ENCODE measurements around the gene CFLAR. TPM values are rescaled to one million over a fixed set of nuclear protein-coding genes. Genes with fewer than 3 reads are reported as not detected.
A peak's percentile ranks its signal among the peaks of the same experiment; 100 is the strongest.
"Not testable (repeated sequence)": the region's sequence is repeated elsewhere in the genome, so short reads cannot be mapped to it uniquely, and the experiment has no call there.

CFLAR gene
- polyA plus RNA-seq, 1 donor from 2014 or later = 1.6 TPM

DNA sequence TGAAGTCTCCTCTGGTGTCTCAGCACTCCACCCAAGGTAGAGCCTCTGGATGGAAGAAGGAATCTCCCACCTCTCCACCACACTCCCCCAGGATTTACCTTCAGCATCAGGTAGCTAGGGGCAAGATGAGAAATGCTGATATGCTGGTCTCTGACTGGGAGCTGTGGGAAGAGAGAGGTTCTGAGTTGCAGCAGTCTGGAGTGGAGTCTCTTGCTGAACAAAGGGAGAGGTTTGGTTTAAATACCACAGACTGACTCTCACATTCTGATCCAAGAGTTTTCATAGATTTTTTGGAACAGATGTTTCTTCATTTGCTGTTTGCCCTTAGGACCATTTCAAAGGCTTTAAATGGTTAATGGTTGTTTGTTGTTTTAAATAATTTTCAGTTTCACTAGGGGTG lies 1.1 kb upstream of the CFLAR start:
- Histone ChIP-seq H4K20me1 (ENCODE audit: insufficient read depth) (no peaks in the 10 kb centered on the region), H3K4me3 (ENCODE audit: low read length) (no peak overlapping the region), H3K9me2 (ENCODE audit: insufficient read depth, low read length) (no peaks in the 10 kb centered on the region), H3K79me2 (replicated peaks; ENCODE audit: insufficient read depth, low read length) (no peaks in the 10 kb centered on the region), H3K9ac (ENCODE audit: low read length) (no peak overlapping the region), H3F3A (ENCODE audit: insufficient read depth, low read length, poor library complexity, severe bottlenecking) (no peaks in the 10 kb centered on the region), H3K27ac (ENCODE audit: low read length) (no peak overlapping the region), H3K9me3 (ENCODE audit: low read length) (no peaks in the 10 kb centered on the region), H3K27me3 (ENCODE audit: insufficient read depth, low read depth, low read length) (peaks cover 10% of the 10 kb centered on the region), H3K36me3 (ENCODE audit: insufficient read depth, low read length) (no peaks in the 10 kb centered on the region), H3K4me2 (ENCODE audit: low read length) (no peak overlapping the region), H2AFZ (ENCODE audit: low read depth, low read length) (no peak overlapping the region)
- no peak for TF ChIP-seq EP300 (conservative IDR thresholded peaks at IDR 0.05; ENCODE audit: poor library complexity, severe bottlenecking)

DNA sequence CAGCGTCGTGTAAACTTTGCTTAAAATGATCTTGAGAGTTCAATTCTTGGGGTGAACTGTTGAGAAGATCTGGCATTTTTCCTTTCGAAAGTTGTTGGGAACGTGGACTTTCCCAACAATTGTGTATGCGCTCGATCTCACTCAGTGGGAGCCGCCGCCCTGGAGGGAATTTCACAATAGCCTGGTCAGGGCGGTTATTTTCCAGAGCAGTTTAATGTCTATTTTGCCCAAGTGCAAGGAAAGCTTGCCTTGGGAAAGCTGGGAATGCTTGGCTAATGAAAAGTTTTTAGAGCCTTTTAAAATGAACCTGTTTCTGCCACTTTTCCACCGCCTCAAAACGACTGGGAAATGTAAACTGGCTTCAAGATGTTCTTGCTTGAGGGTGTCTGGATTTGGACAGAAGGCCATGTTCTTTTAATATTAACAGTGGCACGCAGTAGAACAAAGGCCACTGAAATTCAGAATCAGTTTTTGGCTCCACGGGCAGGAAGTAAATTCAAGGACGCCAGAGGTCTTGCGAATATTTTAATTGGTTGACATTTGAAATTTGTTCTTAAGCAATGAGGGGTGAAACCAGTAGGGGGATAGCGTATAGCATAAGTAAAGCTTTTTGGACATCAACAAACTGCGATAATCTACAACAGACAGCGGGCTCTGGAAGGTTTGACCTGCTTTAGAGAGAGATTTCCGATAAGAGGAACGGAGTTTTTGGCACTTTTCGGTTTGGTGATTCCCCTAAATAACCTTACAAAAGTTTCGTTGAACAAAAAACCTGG lies 1.2 kb downstream of the CFLAR start:
- no peaks in the 10 kb centered on the region for H3K9me3 ChIP-seq (ENCODE audit: low read length)
- no peaks in the 10 kb centered on the region for H3F3A ChIP-seq (ENCODE audit: insufficient read depth, low read length, poor library complexity, severe bottlenecking)
- H3K4me3 ChIP-seq (ENCODE audit: low read length) = peak overlapping the region; percentile 54
- H2AFZ ChIP-seq (ENCODE audit: low read depth, low read length) = no peak overlapping the region
- H3K79me2 ChIP-seq (replicated peaks; ENCODE audit: insufficient read depth, low read length) = no peaks in the 10 kb centered on the region
- H3K9ac ChIP-seq (ENCODE audit: low read length) = no peak overlapping the region
- H3K36me3 ChIP-seq (ENCODE audit: insufficient read depth, low read length) = no peaks in the 10 kb centered on the region
- TF ChIP-seq POLR2AphosphoS5 (IDR thresholded peaks at IDR 0.05) = no peak
- TF ChIP-seq EP300 (conservative IDR thresholded peaks at IDR 0.05; ENCODE audit: poor library complexity, severe bottlenecking) = no peak
- no peak for TF ChIP-seq SMC3 (conservative IDR thresholded peaks at IDR 0.05; ENCODE audit: poor library complexity)
- TF ChIP-seq MXI1 (conservative IDR thresholded peaks at IDR 0.05; ENCODE audit: poor library complexity, severe bottlenecking) = no peak
- TF ChIP-seq, protein P1, sequence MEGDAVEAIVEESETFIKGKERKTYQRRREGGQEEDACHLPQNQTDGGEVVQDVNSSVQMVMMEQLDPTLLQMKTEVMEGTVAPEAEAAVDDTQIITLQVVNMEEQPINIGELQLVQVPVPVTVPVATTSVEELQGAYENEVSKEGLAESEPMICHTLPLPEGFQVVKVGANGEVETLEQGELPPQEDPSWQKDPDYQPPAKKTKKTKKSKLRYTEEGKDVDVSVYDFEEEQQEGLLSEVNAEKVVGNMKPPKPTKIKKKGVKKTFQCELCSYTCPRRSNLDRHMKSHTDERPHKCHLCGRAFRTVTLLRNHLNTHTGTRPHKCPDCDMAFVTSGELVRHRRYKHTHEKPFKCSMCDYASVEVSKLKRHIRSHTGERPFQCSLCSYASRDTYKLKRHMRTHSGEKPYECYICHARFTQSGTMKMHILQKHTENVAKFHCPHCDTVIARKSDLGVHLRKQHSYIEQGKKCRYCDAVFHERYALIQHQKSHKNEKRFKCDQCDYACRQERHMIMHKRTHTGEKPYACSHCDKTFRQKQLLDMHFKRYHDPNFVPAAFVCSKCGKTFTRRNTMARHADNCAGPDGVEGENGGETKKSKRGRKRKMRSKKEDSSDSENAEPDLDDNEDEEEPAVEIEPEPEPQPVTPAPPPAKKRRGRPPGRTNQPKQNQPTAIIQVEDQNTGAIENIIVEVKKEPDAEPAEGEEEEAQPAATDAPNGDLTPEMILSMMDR (IDR thresholded peaks at IDR 0.05; ENCODE audit: poor library complexity, severe bottlenecking) = no peak
- TF ChIP-seq TAF1 (IDR thresholded peaks at IDR 0.05; ENCODE audit: low read depth) = no peak
- TF ChIP-seq EZH2 (IDR thresholded peaks at IDR 0.05; ENCODE audit: borderline replicate concordance, insufficient read depth, low read length, poor library complexity, severe bottlenecking) = no peak
- TF ChIP-seq, protein P2, sequence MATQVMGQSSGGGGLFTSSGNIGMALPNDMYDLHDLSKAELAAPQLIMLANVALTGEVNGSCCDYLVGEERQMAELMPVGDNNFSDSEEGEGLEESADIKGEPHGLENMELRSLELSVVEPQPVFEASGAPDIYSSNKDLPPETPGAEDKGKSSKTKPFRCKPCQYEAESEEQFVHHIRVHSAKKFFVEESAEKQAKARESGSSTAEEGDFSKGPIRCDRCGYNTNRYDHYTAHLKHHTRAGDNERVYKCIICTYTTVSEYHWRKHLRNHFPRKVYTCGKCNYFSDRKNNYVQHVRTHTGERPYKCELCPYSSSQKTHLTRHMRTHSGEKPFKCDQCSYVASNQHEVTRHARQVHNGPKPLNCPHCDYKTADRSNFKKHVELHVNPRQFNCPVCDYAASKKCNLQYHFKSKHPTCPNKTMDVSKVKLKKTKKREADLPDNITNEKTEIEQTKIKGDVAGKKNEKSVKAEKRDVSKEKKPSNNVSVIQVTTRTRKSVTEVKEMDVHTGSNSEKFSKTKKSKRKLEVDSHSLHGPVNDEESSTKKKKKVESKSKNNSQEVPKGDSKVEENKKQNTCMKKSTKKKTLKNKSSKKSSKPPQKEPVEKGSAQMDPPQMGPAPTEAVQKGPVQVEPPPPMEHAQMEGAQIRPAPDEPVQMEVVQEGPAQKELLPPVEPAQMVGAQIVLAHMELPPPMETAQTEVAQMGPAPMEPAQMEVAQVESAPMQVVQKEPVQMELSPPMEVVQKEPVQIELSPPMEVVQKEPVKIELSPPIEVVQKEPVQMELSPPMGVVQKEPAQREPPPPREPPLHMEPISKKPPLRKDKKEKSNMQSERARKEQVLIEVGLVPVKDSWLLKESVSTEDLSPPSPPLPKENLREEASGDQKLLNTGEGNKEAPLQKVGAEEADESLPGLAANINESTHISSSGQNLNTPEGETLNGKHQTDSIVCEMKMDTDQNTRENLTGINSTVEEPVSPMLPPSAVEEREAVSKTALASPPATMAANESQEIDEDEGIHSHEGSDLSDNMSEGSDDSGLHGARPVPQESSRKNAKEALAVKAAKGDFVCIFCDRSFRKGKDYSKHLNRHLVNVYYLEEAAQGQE (IDR thresholded peaks at IDR 0.05; ENCODE audit: borderline replicate concordance) = no peak
- no peak for TF ChIP-seq RAD21 (conservative IDR thresholded peaks at IDR 0.05)
- H3K27me3 ChIP-seq (ENCODE audit: insufficient read depth, low read depth, low read length) = peaks cover 10% of the 10 kb centered on the region
- no peaks in the 10 kb centered on the region for H3K9me2 ChIP-seq (ENCODE audit: insufficient read depth, low read length)
- no peaks in the 10 kb centered on the region for H4K20me1 ChIP-seq (ENCODE audit: insufficient read depth)
- no peak overlapping the region for H3K27ac ChIP-seq (ENCODE audit: low read length)
- H3K4me2 ChIP-seq (ENCODE audit: low read length) = no peak overlapping the region

DNA sequence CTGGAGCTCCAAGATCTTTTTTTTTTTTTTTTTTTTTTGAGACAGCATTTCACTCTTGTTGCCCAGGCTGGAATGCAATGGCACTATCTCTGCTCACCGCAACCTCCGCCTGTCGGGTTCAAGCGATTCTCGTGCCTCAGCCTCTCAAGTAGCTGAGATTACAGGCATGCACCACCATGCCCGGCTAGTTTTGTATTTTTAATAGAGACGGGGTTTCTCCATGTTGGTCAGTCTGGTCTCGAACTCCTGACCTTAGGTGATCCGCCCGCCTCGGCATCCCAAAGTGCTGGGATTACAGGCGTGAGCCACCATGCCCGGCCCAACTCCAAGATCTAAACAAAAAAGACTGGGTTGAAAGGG lies 1.8 kb downstream of the CFLAR start:
- not testable (repeated sequence) for H3K9me2 ChIP-seq (ENCODE audit: insufficient read depth, low read length); H3K36me3 ChIP-seq (ENCODE audit: insufficient read depth, low read length); H3F3A ChIP-seq (ENCODE audit: insufficient read depth, low read length, poor library complexity, severe bottlenecking); H3K27me3 ChIP-seq (ENCODE audit: insufficient read depth, low read depth, low read length); H3K4me3 ChIP-seq (ENCODE audit: low read length); H4K20me1 ChIP-seq (ENCODE audit: insufficient read depth); H2AFZ ChIP-seq (ENCODE audit: low read depth, low read length); H3K27ac ChIP-seq (ENCODE audit: low read length); H3K4me2 ChIP-seq (ENCODE audit: low read length); H3K9ac ChIP-seq (ENCODE audit: low read length); H3K9me3 ChIP-seq (ENCODE audit: low read length); H3K79me2 ChIP-seq (replicated peaks; ENCODE audit: insufficient read depth, low read length)

Measured in neural cell (in vitro differentiated cells).